Ishikawa (cell line): Measurements from ENCODE around the gene TCF7L2.

Source experiments
- NFIC ChIP-seq: IDR thresholded peaks from 2 replicates; pipeline ENCODE4 v1.6.1; 2012
- YY1 ChIP-seq: IDR thresholded peaks from 2 replicates; pipeline ENCODE4 v1.6.1; 2012; ENCODE audit warnings: low read depth

DNA sequence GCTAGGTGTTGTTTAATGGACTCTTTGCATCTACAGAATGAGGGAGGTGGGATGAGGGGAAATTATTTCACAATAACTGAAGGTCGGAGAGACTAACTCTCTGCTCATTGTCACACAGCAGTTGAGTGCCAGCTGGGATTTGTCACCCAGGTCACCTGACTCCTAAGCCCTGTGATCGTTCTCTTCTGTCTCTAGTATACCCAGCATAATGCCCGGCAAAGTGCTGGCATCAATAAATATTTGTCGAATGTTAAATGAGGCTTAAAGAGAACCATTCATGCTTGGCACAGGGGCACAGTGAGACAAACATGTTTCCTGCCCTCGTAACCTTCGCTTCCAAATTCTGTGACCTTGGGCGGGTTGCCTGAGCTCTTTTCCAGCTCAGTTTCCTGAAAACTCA is 70.8 kb downstream of the TCF7L2 start:
- TF ChIP-seq YY1 (no peak), NFIC (no peak)
